Measurements from ENCODE around the gene NAPSA.
"Not testable (repeated sequence)": the region's sequence is repeated elsewhere in the genome, so short reads cannot be mapped to it uniquely, and the experiment has no call there.

NAPSA gene

DNA sequence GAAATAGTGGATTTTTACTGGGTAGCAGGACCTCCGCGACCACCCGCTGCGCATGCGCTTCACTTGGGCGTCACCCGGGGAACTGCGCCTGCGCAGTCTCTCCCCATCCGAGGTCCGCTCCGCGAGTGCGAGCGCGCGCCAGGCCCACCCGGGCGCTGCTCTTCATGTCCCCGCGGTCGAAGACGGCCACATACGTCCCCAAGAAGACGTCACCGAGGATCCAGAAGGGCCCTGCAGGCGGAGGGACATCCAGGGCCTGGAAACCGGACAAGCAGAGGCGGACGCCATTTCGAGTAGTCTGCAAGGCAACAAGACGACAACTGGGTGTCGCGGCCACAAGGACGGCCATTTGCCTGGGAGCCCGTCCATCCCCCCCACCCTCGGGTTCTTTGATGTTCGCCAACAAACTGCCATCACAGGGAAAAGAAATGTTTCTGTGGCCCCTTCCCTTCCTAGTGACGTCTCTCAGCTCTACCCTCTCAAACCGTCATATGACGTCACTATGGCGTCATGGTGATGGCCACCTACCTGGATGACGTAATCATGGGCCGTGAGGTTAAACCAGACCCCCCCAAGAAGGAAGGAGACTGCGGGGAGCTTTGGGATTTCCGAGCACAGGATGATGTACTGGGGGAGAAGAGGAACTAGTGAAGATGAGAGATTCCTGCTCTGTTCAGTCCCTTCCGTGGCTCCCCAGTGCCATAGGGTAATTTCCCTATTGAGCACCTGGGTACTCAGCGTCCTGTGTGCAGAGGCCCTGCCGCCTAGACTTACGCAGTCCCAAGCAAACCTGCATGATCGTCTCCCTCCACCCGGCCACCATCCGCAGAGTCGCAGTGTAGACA, 6.7 kb downstream of the NAPSA start:
- peak; percentile 76 for DNase-seq

DNA sequence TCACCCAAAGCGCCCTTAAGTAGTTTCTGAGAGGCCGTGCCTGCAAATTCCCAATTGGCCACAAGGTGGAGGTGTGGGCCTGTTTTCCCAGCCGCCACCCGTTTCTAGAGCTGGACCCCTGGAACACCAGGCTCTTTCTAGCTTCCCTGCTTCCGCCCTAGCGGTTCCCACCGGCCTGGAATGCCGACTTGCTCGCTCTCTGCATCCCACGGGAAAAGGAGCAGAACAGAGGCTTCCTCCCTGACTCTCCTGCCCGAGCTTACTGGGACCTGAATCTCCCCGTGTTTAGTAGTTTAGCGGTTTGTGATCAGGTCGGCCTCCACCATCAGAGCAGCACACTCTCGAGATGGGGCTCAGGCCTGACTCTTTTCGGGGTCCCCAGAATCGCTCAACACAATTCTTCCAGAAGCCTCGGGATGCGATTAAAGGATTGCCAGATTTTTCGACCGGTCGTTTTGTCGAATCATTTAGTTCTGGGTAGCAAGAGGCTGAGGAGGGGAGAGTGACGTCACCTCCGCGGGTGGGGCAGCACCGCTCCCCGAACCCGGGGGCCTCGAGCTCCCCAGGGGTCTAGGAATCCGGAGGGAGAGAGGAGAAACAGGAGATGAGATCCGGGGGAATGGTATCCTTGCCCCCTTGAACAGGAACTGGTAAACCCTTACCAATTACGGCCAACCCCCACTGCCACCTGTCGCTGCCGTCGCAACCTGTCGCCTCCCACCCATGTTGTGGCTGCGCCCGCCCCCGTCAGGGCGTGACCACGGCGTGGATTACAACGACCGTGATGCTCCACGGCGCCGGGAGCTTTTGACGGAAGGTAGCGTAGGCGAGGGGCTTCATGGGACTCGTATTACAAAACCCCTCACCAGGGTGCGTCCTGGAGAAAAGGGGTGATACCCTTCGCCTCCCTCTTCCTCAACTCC, 8.0 kb downstream of the NAPSA start:
- DNase-seq, result peak; percentile 85

DNA sequence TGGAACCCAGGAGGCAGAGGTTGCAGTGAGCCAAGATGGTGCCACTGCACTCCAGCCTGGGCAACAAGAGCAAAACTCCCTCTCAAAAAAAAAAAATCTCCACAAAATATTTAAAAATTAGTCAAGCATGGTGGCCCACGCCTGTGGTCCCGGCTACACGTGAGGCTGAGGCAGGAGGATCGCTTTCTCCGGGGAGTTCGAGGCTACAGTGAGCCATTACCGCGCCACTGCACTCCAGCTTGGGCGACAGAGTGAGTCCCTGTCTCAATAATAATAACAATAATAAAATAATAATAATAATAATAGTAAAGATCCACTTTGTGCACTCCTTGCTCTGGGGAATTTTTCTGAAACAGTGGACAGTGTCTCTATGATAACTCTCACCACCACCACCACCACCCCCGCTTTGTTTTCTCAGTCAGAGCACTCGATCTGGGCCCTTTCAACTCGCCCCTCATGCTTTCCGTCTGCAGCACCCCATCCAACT, 8.7 kb downstream of the NAPSA start:
- DNase-seq, result no peak

DNA sequence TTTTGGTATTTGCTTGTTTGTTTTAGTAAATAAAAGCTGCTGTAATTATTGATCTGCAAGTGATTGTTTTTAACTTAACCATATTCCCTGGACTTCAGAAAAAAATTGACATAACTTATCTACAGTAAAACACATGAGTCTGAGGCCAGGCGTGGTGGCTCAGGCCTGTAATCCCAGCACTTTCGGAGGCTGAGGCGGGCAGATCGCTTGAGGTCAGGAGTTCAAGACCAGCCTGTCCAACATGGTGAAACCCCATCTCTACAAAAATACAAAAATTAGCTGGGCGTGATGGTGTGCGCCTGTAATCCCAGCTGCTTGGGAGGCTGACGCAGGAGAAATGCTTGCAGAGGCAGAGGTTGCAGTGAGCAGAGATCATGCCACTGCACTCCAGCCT, 12.0 kb downstream of the NAPSA start:
- not testable (repeated sequence) for DNase-seq

DNA sequence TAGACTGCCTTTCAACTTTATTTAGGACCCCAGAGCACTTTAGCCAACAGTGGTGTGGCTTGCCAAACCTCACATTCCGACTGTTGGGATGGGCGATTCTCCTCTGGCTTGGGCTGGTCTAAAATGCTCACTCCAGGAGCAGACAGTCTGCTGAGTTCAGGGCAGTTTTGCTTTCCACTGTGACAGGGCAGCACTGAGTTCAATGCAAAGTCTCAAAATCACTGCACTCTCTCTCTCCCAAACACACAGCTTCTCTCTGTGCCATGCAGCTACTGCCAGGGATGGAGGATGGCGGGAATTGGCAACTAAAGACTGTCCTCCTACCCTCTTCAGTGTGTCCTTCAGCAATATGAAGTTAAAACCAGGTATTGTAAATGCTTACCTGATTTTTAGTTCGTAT, 13.2 kb downstream of the NAPSA start:
- DNase-seq, result no peak

DNA sequence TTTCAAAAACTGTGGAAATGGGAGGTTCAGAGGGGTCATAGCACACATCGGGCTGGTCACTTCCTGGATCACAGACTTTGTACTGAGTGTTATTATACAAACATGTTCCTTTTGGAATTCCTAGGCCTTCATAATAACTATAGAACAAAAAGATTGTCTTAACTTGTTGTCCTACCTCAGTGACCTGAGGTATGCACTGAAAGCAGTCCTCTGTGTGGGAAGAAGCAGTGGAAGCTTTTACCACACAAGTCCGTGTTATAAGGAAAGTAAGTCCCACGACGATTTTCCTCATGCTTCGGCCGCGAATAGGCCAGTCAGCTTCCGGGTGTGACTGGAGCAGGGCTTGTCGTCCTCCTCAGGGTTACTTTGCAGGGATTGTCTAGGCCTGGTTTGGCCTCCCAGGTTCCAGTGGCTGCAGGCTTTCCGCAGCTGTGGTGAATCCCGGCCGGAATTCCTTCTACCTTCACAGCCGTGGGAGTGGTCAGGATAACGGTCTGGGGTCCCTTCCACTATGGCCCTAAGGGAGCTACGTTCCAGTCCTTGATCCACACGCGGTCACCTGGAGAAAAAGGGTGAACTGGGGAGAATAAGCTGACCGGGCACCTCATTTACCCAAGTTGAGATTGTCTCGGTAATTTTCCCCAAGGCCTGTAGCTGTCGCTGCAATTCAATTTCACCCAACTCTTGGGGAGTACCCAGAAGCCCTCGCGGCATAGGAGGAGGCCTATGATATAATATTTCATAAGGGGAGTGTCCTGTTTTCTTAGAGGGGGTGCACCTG, 16.0 kb downstream of the NAPSA start:
- no peak for DNase-seq

DNA sequence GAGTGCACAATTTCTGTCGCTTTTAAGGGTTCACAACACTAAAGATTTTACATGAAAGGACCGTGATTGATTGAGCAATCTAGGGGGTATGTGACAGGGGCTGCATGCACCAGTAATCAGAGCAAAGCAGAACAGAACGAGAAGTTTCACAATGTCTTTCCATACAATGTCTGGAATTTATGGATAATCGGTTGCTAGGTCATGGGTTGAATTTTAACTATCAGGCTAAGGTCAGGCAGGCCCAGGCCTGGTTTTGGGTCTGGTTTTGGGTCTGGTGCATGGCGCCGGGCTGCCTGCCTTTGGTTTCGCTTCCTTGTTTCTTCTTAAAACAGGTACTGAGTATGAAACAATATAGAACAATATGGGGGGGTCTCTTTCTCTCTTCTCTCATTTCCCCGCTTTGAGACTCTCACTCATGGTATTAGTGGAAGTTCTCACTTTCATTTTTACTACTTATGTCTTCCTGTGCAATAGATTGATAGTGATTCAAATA, 18.3 kb downstream of the NAPSA start:
- DNase-seq, result not testable (repeated sequence)

DNA sequence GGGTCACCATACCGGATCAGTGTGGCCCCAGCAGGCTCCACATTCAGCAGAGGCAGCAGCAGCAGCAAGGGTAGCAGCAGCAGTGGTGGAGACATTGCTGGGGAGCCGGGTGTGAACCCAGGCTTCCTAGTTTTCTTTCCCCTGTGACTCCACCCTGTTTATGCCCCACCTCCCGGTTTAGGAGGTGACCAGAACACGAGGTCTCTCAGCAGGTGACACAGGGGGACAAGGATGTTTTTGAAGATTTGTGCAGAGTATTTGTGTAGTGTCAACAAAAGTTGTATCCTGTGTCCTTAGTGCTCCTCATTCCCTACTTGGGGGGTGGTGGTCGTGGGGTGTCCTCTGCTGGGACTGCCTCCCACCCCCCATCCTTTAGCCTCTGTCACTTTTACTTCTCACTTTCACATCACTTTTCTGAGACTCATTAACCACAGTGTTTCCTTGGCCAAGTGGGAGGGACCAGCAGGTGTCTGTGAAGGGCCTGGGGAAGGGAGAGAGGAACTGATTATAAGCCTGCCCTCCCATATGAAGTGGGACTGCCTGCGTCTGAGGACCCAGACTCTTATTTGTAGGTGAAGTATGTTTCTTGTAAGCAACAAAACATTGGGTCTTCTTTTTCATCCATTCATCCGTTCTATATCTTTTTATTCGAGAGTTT, 20.6 kb downstream of the NAPSA start:
- DNase-seq, result no peak

DNA sequence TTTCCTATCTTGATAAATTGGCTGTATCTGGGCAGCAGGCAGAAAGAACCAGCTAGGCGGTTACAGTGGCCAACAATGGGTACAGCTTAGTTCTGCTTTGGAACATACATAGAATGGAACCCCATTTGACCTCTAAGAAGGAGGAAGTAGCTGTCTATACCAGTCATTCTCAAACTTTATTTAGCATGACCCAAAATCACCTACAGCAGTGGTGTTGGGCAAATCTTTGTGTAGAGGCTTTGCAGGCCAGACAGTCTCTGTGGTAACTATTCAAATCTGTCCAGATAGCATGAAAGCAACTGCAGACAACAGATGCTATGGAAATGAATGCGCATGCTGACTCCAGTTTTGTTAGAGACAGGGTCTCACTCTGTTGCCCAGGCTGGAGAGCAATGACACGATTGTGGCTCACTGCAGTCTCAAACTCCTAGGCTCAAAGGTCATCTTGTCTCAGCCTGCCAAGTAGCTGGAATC, 24.3 kb downstream of the NAPSA start:
- no peak for DNase-seq

DNA sequence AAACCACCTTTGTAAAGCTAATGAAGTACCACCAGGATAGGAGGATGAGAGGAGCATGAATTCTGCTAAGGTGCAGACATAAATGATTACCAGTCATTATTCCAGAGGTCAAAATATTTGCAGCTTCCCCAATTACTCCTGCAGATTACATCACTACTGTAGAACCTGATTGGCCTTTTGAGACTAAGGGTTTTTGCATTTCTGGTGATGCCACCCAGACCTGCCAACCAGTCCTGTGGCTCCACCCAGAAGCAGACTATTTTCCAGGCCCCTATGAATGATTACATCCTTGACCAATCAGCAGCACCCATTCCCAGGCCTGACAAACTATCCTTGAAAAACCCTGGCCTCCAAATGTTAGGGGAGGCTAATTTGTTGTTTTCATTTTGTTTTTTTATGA, 25.1 kb downstream of the NAPSA start:
- no peak for DNase-seq

DNA sequence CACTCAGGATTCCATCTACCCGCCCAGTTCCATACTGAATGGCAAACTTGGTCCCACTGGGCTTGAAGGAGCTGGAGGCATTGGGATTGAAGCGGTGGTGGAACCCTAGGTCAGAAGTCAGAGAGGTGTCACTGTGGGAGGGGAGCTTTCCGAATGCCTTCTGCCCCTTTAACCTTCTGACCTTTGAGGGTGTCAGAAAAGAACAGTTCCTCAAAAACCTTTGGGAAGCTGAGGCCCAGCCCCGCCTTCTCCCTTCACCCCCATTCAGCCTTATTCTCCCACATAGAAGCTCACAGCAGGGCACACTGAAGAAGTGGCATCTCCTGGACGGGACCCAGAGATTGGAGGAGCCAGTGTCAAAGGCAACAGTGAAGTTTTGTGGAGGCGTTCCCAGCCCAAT, 28.4 kb downstream of the NAPSA start:
- not testable (repeated sequence) for DNase-seq

DNA sequence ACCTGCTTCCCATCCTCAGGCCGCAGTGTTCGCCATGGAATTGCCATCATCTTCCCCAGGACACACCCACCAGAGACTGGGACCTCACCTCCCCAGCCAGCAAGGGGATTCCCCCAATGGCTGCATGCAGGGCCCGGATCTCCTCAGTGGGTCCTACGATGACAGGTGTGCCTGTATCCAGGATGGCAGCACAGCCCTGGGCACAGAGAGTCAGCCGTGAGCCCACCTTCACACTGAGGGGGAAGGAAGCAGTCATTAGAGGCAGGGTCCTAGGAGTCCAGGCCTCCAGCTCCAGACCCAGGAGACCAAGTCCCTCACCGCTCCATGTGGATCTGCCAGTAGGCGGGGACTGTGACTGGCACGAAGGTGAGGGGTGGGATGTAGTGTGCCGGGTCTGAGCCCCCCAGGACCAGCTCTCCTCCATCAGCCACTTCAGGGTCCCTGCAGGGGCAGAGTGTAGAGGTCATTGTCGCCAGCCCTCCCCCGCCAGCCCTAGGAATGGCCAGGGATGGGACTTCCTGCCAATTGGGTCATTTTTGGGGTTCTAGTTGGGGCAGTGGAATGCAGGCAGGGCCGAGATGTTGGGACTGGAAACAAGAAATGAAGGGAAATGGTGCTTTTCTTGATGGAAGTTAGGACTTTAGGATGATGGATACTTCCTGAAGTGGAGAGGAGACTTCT, 30.6 kb downstream of the NAPSA start:
- no peak for DNase-seq

DNA sequence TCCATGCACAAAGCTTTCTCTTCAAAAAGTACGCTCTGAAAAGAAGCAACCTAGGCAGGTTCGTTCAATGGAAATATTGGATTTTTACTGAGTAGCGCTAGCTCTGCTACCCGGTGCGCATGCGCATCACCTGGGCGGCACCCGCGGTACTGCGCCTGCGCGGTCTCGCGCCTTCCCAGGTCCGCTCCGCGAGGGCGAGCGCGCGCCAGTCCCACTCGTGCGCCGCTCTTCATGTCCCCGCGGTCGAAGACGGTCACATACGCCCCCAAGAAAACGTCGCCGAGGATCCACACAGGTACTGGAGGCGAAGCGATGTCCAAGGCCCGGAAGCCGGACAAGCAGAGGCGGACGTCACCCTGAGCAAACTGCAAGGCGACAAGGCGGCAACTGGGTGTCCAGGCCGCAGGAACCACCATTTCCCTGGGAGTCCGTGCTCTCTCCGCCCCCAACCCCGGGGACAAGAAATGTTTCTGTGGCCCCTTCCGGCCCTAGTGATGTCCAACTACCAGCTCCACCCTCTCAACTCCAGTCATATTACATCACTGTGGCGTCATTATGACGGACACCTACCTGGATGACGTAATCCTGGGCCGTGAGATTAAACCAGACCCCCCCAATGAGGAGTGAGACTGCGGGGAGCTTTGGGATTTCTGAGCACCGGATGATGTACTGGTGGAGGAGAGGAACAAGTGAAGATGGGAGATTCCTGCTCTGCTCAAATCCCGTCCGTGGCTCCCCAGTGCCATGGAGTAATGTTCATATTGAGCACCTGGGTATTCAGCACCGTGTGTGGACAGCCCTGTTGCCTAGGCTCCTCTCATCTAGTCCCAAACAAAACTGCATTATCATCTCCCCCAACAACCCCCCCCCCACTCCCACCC, 31.5 kb downstream of the NAPSA start:
- DNase-seq, result peak; percentile 84

DNA sequence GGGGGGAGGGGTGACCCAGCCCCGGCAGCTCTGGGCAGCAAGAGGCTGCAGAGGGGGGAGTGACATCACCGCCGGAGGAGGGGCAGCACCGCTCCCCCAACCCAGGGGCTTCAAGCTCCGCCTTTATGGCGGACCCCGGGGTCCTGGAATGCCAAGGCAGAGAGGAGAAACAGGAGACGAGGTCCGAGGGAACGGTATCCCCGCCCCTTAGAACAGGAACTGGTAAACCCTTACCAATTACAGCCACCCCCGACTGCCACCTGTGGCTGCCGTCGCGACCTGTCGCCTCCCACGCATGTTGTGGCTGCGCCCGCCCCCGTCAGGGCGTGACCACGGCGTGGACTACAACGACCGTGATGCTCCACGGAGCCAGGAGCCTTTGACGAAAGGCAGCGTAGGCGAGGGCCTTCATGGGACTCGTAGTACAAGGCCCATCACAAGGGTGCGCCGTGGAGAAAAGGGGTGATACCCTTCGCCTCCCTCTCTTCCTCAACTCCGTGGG, 32.2 kb downstream of the NAPSA start:
- peak; percentile 91 for DNase-seq

DNA sequence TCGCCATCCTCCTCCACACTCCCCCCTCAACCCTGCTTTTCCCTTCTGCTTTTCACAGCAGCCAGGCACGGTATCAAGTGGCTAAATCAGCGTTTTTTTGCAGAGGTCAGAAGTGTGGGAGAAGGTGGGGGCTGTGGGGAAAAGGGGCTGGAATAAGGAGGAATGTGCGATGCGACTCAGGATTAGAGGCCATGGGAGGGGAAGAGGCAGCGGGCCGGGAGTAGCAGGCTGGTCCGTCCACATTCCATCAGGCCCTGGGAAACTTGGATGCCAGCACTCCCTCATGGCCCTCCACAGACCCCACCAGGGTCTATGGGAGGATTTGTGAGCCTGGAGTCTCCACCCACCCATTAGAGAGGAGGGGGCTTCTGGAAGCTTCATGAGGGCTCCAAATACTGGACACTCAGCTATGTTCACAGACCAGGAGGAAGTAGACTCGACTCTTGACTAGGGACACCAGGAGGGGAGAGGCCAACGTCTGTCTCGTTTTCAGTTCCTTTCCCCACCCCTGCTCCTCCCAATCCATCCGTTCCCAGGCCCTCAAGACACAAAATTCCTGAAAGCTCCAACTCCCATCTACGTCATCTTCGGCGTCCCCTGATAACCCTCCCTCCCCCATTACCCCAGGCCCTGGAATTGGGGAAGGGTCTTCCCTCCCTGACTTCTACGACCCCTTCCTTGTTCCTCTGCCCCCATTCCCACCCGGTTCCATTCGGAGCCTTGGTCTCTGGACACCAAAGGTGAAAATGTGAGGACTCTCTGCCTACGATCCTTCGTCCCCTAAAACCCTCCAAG, 33.0 kb downstream of the NAPSA start:
- DNase-seq, result no peak

DNA sequence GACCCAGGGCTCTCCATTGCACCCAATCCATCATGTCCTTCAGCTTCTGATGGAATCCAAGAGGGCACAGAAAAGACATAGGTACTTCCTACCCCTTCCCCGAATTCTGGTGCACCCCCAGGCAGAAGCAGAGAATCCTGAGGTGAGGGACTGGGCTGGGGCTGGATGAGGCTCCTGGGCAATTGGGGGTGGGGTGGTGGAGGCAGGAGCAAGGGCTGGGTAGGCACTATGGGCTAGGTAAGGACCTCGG, 33.5 kb downstream of the NAPSA start:
- no peak for DNase-seq

DNA sequence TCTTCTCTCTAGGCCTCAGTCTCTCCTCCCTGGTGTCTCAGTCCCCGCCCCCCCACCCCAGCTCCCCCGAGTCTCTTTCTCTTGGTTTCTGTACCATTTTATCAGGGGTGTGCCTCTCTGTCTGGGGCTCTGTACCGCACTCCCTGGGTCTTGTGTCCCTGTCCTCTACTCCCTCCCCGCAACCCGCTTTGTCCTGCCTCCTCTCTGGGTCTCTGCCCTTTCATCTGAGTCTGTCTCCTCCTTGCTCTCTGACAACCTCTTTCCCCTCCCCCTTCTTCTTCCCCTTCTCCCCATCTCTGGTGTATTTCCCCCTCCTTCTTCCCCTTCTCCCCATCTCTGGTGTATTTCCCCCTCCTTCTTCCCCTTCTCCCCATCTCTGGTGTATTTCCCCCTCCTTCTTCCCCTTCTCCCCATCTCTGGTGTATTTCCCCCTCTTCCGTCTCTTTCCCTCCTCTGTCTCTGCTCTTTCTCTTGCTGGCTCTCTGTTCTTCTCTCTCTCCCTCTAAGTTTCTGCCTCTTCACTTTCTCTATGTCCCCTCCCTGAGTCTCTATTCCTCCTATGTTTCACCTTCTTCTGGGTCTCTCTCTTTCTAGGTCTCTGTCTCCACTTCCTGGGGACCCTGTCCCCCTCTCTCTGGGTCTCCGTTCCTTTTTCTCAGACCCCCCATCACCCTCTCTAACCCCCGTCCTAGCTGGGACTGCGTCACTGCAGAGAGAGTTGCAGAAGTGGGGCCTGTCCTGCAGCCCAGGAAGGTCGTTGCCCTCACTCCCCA, 34.0 kb downstream of the NAPSA start:
- DNase-seq, result no peak

DNA sequence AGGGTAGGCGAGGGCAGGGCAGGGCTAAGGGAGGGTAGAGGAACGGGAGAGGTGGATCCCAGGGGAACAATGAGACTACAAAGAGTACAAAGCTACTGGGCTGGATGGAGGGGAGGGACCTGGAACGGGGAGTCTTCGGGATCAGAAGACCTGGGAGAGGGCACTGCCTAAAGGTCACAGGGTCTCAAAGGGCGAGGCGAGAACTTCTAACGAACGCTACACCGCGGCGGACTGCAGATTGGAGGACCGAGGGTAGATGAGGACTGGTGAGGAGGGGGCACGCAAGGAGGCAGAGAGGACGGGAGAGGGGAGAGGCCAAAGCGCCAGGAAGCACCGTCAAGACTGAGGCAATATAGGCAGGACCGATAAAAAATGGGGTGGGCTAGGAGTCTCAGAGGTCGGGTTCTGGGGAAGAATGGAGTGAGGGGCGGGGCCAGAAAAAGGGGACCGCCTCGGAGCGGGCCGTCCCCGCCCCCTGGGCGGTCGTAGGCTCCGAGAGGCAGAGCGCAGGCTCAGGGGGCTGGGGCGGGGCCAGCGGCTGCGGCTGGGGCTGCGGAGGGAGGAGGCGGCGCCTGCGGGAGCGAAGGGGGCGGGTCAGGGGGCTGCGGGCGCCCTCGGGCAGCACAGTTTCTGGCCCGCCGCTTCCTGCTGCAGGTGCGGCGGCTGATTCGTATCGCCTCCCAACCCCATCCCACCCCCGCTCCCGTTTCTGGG, 34.9 kb downstream of the NAPSA start:
- DNase-seq, result peak; percentile 76
